Activated T-cell treated with anti-CD3 and anti-CD28 coated beads, Interleukin-2, amount 50 U/mL, for 72 hours (primary cell): ENCODE data around the gene FAT4. TPM values are rescaled to one million over a fixed set of nuclear protein-coding genes. Genes with fewer than 3 reads are reported as not detected.

Experiments used
- ATAC-seq, 2 donors: fragments of 150-1000 bp; cut with Tn5 transposase; replicated peaks in 1 of 2; 2 replicates each; pipeline ENCODE4 v1.10.0; 2021; ENCODE audit warnings: moderate library complexity in 2 of 2, mild to moderate bottlenecking in 1 of 2
- DNase-seq, 2 donors: peaks; one replicate each; pipeline ENCODE4 v3.0.0; 2021 to 2022; ENCODE audit warnings: mixed read lengths in 1 of 2
- H3K27ac Mint-ChIP-seq: one replicate; pipeline ENCODE4 v1.8.0; 2022; ENCODE audit warnings: mild to moderate bottlenecking, moderate library complexity, mixed read lengths
- H3K27me3 Mint-ChIP-seq: one replicate; pipeline ENCODE4 v1.8.0; 2022; ENCODE audit warnings: low read depth, mixed read lengths
- H3K36me3 Mint-ChIP-seq, 2 donors: one replicate each; pipeline ENCODE4 v1.8.0; 2022; ENCODE audit warnings: mixed read lengths in 2 of 2, mild to moderate bottlenecking in 1 of 2; ENCODE audit not compliant: insufficient read depth in 2 of 2
- H3K4me1 Mint-ChIP-seq: one replicate; pipeline ENCODE4 v1.8.0; 2022; ENCODE audit warnings: low read depth, mixed read lengths
- H3K4me3 Mint-ChIP-seq, 2 donors: one replicate each; pipeline ENCODE4 v1.8.0; 2022; ENCODE audit warnings: mild to moderate bottlenecking in 2 of 2, mixed read lengths in 2 of 2, moderate library complexity in 2 of 2
- H3K9me3 Mint-ChIP-seq, 2 donors: one replicate each; pipeline ENCODE4 v1.8.0; 2022; ENCODE audit warnings: mixed read lengths in 2 of 2
- total RNA-seq, 2 donors: library from RNA; stranded (reverse); gene quantifications; one replicate each; pipeline ENCODE4 v1.2.3, GENCODE V29; 2022

FAT4 gene
- total RNA-seq, 2 donors from 2014 or later = not detected

- H3K27ac Mint-ChIP-seq = no peak overlapping the region
- H3K4me1 Mint-ChIP-seq = no peaks in the 10 kb centered on the region
- no peak overlapping the region for H3K4me3 Mint-ChIP-seq
- ATAC-seq = no peak
- DNase-seq = no peak
- H3K36me3 Mint-ChIP-seq = no peaks in the 10 kb centered on the region
- H3K9me3 Mint-ChIP-seq = no peaks in the 10 kb centered on the region
- peaks cover 9% of the 10 kb centered on the region for H3K27me3 Mint-ChIP-seq
These were observed 8.9 kb downstream of the FAT4 start for GRCh38 chr4:125323654-125324053.

GRCh38 chr4:125325733-125326132 is 11.0 kb downstream of the FAT4 start:
- no peaks in the 10 kb centered on the region for H3K36me3 Mint-ChIP-seq
- H3K27ac Mint-ChIP-seq = no peak overlapping the region
- H3K4me3 Mint-ChIP-seq = no peak overlapping the region
- no peak for DNase-seq
- ATAC-seq = no peak
- no peaks in the 10 kb centered on the region for H3K4me1 Mint-ChIP-seq
- H3K9me3 Mint-ChIP-seq = no peaks in the 10 kb centered on the region
- H3K27me3 Mint-ChIP-seq = no peaks in the 10 kb centered on the region

- no peaks in the 10 kb centered on the region for H3K9me3 Mint-ChIP-seq
- no peak overlapping the region for H3K4me3 Mint-ChIP-seq
- no peaks in the 10 kb centered on the region for H3K27me3 Mint-ChIP-seq
- H3K27ac Mint-ChIP-seq = no peak overlapping the region
- ATAC-seq = no peak
- no peak for DNase-seq
- no peaks in the 10 kb centered on the region for H3K4me1 Mint-ChIP-seq
- no peaks in the 10 kb centered on the region for H3K36me3 Mint-ChIP-seq
These were observed 16.4 kb downstream of the FAT4 start for GRCh38 chr4:125331116-125331515.

- ATAC-seq = no peak
- no peaks in the 10 kb centered on the region for H3K4me1 Mint-ChIP-seq
- H3K4me3 Mint-ChIP-seq = no peak overlapping the region
- H3K27me3 Mint-ChIP-seq = no peaks in the 10 kb centered on the region
- H3K36me3 Mint-ChIP-seq = no peaks in the 10 kb centered on the region
- H3K9me3 Mint-ChIP-seq = no peaks in the 10 kb centered on the region
- H3K27ac Mint-ChIP-seq = no peak overlapping the region
- DNase-seq = no peak
These were observed 20.2 kb downstream of the FAT4 start for GRCh38 chr4:125334926-125335325.

- Mint-ChIP-seq H3K27ac (no peak overlapping the region), H3K36me3 (peaks cover 0 to 2% of the 10 kb centered on the region in 2 donors), H3K9me3 (no peaks in the 10 kb centered on the region), H3K4me3 (no peak overlapping the region), H3K27me3 (no peaks in the 10 kb centered on the region), H3K4me1 (no peaks in the 10 kb centered on the region)
- no peak for ATAC-seq
- no peak for DNase-seq
These were observed 24.1 kb downstream of the FAT4 start for GRCh38 chr4:125338814-125339213.

- no peak overlapping the region for H3K27ac Mint-ChIP-seq
- H3K9me3 Mint-ChIP-seq = no peaks in the 10 kb centered on the region
- peaks cover 0 to 2% of the 10 kb centered on the region in 2 donors for H3K36me3 Mint-ChIP-seq
- no peaks in the 10 kb centered on the region for H3K27me3 Mint-ChIP-seq
- no peaks in the 10 kb centered on the region for H3K4me1 Mint-ChIP-seq
- DNase-seq (no peak), ATAC-seq (no peak)
- no peak overlapping the region for H3K4me3 Mint-ChIP-seq
These were observed 29.4 kb downstream of the FAT4 start for GRCh38 chr4:125344198-125344597.

DNA sequence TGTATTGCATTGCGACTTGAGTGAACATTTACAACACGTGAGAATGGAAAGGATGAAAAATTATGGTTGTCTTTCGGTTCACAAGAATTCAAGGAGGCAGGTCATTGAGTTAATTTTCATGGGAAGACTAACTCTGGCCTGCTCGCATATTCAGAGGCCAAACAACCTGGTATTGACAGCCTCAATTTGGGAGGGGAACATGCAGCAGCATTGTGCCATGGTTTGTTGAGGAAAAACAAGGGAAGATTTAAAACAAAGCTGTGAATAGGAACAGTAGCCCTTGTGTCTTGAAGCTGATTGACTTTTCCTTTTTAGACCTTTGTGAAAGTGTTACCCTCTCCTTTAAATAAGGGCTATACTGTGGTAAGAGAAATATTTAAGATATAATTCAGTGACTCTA is 31.9 kb downstream of the FAT4 start:
- Mint-ChIP-seq H3K36me3 (no peaks in the 10 kb centered on the region), H3K4me3 (no peak overlapping the region), H3K27ac (no peak overlapping the region), H3K9me3 (no peaks in the 10 kb centered on the region), H3K4me1 (no peaks in the 10 kb centered on the region), H3K27me3 (no peaks in the 10 kb centered on the region)
- ATAC-seq = no peak
- DNase-seq = no peak

DNA sequence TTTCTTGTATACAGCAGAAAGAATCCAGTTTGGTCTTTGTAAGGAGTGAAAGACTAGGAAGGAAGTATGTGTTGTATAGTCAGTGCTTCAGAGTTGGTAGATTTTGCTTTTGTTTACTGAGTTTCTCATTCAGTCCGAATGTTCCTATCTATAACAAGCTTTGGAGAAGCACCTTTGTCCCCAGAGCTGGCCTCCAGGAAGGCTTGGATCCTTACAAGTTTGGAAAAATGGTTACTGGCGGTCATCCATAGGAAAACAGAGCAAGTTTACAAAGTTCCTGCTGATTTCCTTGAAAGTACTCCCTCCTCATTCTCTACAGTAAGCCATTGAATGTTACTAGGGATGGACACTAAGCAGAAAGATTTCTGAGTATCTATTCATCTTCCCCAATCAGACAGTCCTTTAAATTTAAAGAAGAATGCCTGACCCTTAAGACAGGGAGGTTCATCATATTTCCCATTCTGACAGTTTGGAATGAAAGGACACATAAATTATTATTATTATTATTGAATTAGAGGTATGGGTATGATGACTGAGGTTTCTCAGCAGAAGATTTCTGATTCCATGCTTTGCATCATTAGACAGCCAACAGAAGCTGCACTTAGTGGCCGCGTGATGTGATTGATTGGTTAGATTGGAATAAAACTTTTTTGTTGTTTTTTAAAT is 35.8 kb downstream of the FAT4 start:
- no peak for ATAC-seq
- Mint-ChIP-seq H3K9me3 (peaks cover 2 to 3% of the 10 kb centered on the region in 2 donors), H3K36me3 (no peaks in the 10 kb centered on the region), H3K27me3 (no peaks in the 10 kb centered on the region), H3K4me3 (no peak overlapping the region), H3K4me1 (no peaks in the 10 kb centered on the region), H3K27ac (no peak overlapping the region)
- DNase-seq = no peak

GRCh38 chr4:125352521-125352920 is 37.8 kb downstream of the FAT4 start:
- Mint-ChIP-seq H3K36me3 (no peaks in the 10 kb centered on the region), H3K9me3 (peaks cover 2 to 3% of the 10 kb centered on the region in 2 donors), H3K27me3 (no peaks in the 10 kb centered on the region), H3K4me1 (no peaks in the 10 kb centered on the region), H3K4me3 (no peak overlapping the region), H3K27ac (no peak overlapping the region)
- no peak for DNase-seq
- ATAC-seq = no peak

GRCh38 chr4:125353131-125353530 is 38.4 kb downstream of the FAT4 start:
- ATAC-seq = no peak
- H3K9me3 Mint-ChIP-seq = peaks cover 2 to 3% of the 10 kb centered on the region in 2 donors
- H3K36me3 Mint-ChIP-seq = no peaks in the 10 kb centered on the region

DNA sequence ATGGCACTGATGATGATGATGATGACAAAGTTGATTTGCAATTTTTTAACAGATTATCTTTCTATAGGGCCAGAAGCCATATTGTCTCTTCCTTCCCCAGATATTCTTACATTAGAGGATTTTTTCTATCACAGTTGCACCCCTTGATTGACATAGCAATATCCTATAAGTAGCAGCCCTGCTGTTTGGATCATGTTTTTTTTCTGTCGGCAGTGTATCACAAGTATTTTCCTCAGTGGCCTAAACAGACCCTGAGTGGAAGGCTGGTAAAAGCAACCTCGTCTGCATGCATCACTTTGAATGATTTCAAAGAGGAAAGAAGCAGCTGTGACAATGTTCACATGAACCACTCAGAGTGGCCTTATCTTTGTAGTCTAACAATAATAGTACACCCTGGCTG is 41.0 kb downstream of the FAT4 start:
- Mint-ChIP-seq H3K36me3 (peaks cover 0 to 1% of the 10 kb centered on the region in 2 donors), H3K27ac (no peak overlapping the region), H3K27me3 (no peaks in the 10 kb centered on the region), H3K4me3 (no peak overlapping the region), H3K9me3 (peaks cover 3 to 6% of the 10 kb centered on the region in 2 donors), H3K4me1 (no peaks in the 10 kb centered on the region)
- ATAC-seq (no peak), DNase-seq (no peak)

More at GRCh38 chr4:125353131-125353530, 38.4 kb downstream of the FAT4 start:
- no peak overlapping the region for H3K4me3 Mint-ChIP-seq
- H3K27me3 Mint-ChIP-seq = no peaks in the 10 kb centered on the region
- H3K27ac Mint-ChIP-seq = no peak overlapping the region
- no peaks in the 10 kb centered on the region for H3K4me1 Mint-ChIP-seq
- no peak for DNase-seq

DNA sequence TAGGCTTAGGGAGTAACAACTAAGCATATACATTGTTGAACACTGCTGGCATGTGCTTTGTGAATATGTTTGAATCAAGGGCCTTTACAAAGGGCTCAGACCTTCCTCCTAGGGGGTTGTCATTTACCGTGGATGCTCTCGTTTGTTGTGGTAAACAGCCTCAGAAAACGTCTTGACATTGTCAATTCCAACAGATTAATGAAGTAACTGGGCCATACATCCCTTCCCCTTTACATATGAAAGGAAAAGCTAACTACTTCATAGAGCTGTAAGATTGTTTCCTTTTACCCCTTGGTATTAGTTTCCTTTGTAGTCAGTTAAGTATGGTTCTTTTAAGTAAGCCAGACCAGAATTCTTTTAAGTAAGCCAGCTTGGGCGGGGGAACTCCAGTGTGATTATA is 42.9 kb downstream of the FAT4 start:
- ATAC-seq = no peak
- H3K27ac Mint-ChIP-seq = no peak overlapping the region
- H3K9me3 Mint-ChIP-seq = peaks cover 3 to 7% of the 10 kb centered on the region in 2 donors
- H3K4me3 Mint-ChIP-seq = no peak overlapping the region
- no peaks in the 10 kb centered on the region for H3K27me3 Mint-ChIP-seq
- H3K36me3 Mint-ChIP-seq = peaks cover 0 to 1% of the 10 kb centered on the region in 2 donors
- DNase-seq = no peak
- H3K4me1 Mint-ChIP-seq = no peaks in the 10 kb centered on the region

- Mint-ChIP-seq H3K27me3 (no peaks in the 10 kb centered on the region), H3K27ac (no peak overlapping the region), H3K4me3 (no peak overlapping the region), H3K36me3 (peaks cover 0 to 1% of the 10 kb centered on the region in 2 donors), H3K4me1 (no peaks in the 10 kb centered on the region), H3K9me3 (peaks cover 3 to 7% of the 10 kb centered on the region in 2 donors)
- ATAC-seq (no peak), DNase-seq (no peak)
These were observed 43.7 kb downstream of the FAT4 start for GRCh38 chr4:125358453-125358852.

GRCh38 chr4:125359363-125359762 is 44.6 kb downstream of the FAT4 start:
- peaks cover 2 to 7% of the 10 kb centered on the region in 2 donors for H3K9me3 Mint-ChIP-seq
- ATAC-seq = no peak
- H3K27me3 Mint-ChIP-seq = no peaks in the 10 kb centered on the region
- no peak for DNase-seq
- no peaks in the 10 kb centered on the region for H3K4me1 Mint-ChIP-seq
- H3K4me3 Mint-ChIP-seq = no peak overlapping the region
- H3K36me3 Mint-ChIP-seq = peaks cover 0 to 1% of the 10 kb centered on the region in 2 donors
- H3K27ac Mint-ChIP-seq = no peak overlapping the region
